K562 (cell line): ENCODE measurements around the gene PNMA3. TPM values are rescaled to one million over a fixed set of nuclear protein-coding genes. Genes with fewer than 3 reads are reported as not detected.

ENCODE experiments used
- ARID1B ChIP-seq: fragments of 450-650 bp; IDR thresholded peaks from 2 replicates; pipeline ENCODE4 v1.6.1; 2016; ENCODE audit warnings: antibody characterized with exemption, mild to moderate bottlenecking, inconsistent platforms
- ARID2 ChIP-seq: fragments of 450-650 bp; IDR thresholded peaks from 2 replicates; pipeline ENCODE4 v1.6.1; 2017; ENCODE audit warnings: antibody characterized with exemption, mild to moderate bottlenecking
- BRF1 ChIP-seq: IDR thresholded peaks from 3 replicates; pipeline ENCODE4 v1.6.1; 2011; ENCODE audit warnings: borderline replicate concordance, mild to moderate bottlenecking; ENCODE audit not compliant: insufficient read length; ENCODE audit errors: extremely low read depth
- CBX1 ChIP-seq: sonication (generic); IDR thresholded peaks from 2 replicates; pipeline ENCODE4 v1.6.1; 2016; ENCODE audit warnings: antibody characterized with exemption, low read depth, mild to moderate bottlenecking
- CC2D1A ChIP-seq: fragments of 450-650 bp; IDR thresholded peaks from 2 replicates; pipeline ENCODE4 v1.6.1; 2017; ENCODE audit warnings: mild to moderate bottlenecking
- CHD2 ChIP-seq: IDR thresholded peaks from 2 replicates; pipeline ENCODE4 v1.6.1; 2011; ENCODE audit warnings: low read depth, low read length
- E2F3 ChIP-seq: fragments of 250-450 bp; sonication (Bioruptor Pico); IDR thresholded peaks from 2 replicates; pipeline ENCODE4 v1.4.0; 2020; ENCODE audit warnings: mild to moderate bottlenecking
- EGR1 ChIP-seq: fragments of 450-650 bp; conservative IDR thresholded peaks from 2 replicates; pipeline ENCODE4 v1.6.1; 2017; ENCODE audit warnings: mild to moderate bottlenecking
- ETS2 ChIP-seq: IDR thresholded peaks from 2 replicates; pipeline ENCODE4 v1.6.1; 2016; ENCODE audit warnings: borderline replicate concordance, missing genetic modification characterization, mild to moderate bottlenecking, moderate library complexity, missing compliant biosample characterization; ENCODE audit not compliant: poor library complexity, severe bottlenecking
- FOXJ3 ChIP-seq: sonication (generic); formaldehyde crosslinking; IDR thresholded peaks from 2 replicates; pipeline ENCODE4 v1.4.0; 2020; ENCODE audit warnings: mild to moderate bottlenecking, missing genetic modification reagents
- HCFC1 ChIP-seq: IDR thresholded peaks from 2 replicates; pipeline ENCODE4 v1.6.1; 2012; ENCODE audit warnings: low read depth, low read length, improper control_type of control experiment
- HNRNPUL1 ChIP-seq: fragments of 200-400 bp; formaldehyde crosslinking; IDR thresholded peaks from 2 replicates; pipeline ENCODE4 v1.6.1; 2017; ENCODE audit warnings: low read length
- MEF2D ChIP-seq: conservative IDR thresholded peaks from 2 replicates; pipeline ENCODE4 v1.6.1; 2016; ENCODE audit warnings: low read depth, missing genetic modification characterization, missing compliant biosample characterization
- MEIS2 ChIP-seq: fragments of 450-650 bp; IDR thresholded peaks from 2 replicates; pipeline ENCODE4 v1.6.1; 2014; ENCODE audit warnings: mild to moderate bottlenecking; ENCODE audit not compliant: partially characterized antibody
- MTA1 ChIP-seq: fragments of 450-650 bp; IDR thresholded peaks from 2 replicates; pipeline ENCODE4 v1.6.1; 2017; ENCODE audit warnings: borderline replicate concordance
- NFE2 ChIP-seq: IDR thresholded peaks from 2 replicates; pipeline ENCODE4 v1.6.1; 2014; ENCODE audit warnings: antibody characterized with exemption, low read depth
- POLR2G ChIP-seq: fragments of 200-400 bp; formaldehyde crosslinking; IDR thresholded peaks from 2 replicates; pipeline ENCODE4 v1.6.1; 2017; ENCODE audit warnings: low read depth, mild to moderate bottlenecking, antibody characterized with exemption, low read length, moderate library complexity
- POLR3A ChIP-seq: IDR thresholded peaks from 2 replicates; pipeline ENCODE4 v1.6.1; 2011; ENCODE audit warnings: borderline replicate concordance, mild to moderate bottlenecking, moderate library complexity; ENCODE audit not compliant: insufficient read length, insufficient read depth; ENCODE audit errors: extremely low read depth
- RBFOX2 ChIP-seq: fragments of 200-400 bp; formaldehyde crosslinking; IDR thresholded peaks from 2 replicates; pipeline ENCODE4 v1.6.1; 2017; ENCODE audit warnings: low read depth, mild to moderate bottlenecking, low read length, moderate library complexity
- SETDB1 ChIP-seq: IDR thresholded peaks from one replicate; pipeline ENCODE4 v1.6.1; 2012; ENCODE audit warnings: low read length, control low read depth, inconsistent platforms
- SMARCE1 ChIP-seq: fragments of 450-650 bp; IDR thresholded peaks from 2 replicates; pipeline ENCODE4 v1.7.1; 2016; ENCODE audit warnings: mild to moderate bottlenecking
- SREBF2 ChIP-seq: sonication (generic); formaldehyde crosslinking; IDR thresholded peaks from 2 replicates; pipeline ENCODE4 v1.4.0; 2020; ENCODE audit warnings: mild to moderate bottlenecking, missing genetic modification reagents
- TBP ChIP-seq: optimal IDR thresholded peaks from 2 replicates; pipeline ENCODE3; 2011; ENCODE audit warnings: low read depth, low read length, improper control_type of control experiment
- ZNF444 ChIP-seq: fragments of 250-450 bp; sonication (Bioruptor Pico); IDR thresholded peaks from 2 replicates; pipeline ENCODE4 v1.4.0; 2020; ENCODE audit warnings: mild to moderate bottlenecking, moderate library complexity
- ZSCAN29 ChIP-seq: fragments of 450-650 bp; IDR thresholded peaks from 2 replicates; pipeline ENCODE4 v1.6.1; 2017
- polyA plus RNA-seq, 8 experiments: library from polyadenylated mRNA; depleted of rRNA in 4 of 8; stranded (reverse) in 5 of 8; unstranded in 3 of 8; fragments of >200 nt; fragmentation: Nextera tagmentation in 2 of 8; fragmentation: Illumina TruSeq in 1 of 8; extraction: Ambion mirVana in 2 of 8; extraction: Trizol in 1 of 8; gene quantifications; 2 replicates each; pipeline versions ENCODE4 v1.2.1 to v1.2.3, GENCODE V29; 2011 to 2014; ENCODE audit warnings: inconsistent platforms in 1 of 8, missing spikeins in 1 of 8
- total RNA-seq, 7 experiments: library from RNA; depleted of rRNA in 6 of 7; stranded (reverse); fragments of >200 nt in 6 of 7; fragmentation: Illumina TruSeq in 2 of 7; extraction: Trizol in 2 of 7; gene quantifications; 2 replicates each; pipeline versions ENCODE4 v1.2.1 to v1.2.3, GENCODE V29; 2011 to 2021; ENCODE audit warnings: low replicate concordance in 1 of 7
- TF ChIP-seq, protein P1 (sequence below), 2 experiments: fragments of 450-650 bp in 1 of 2; sonication (generic) in 1 of 2; formaldehyde crosslinking in 1 of 2; IDR thresholded peaks in 1 of 2; conservative IDR thresholded peaks in 1 of 2; 2 replicates each; pipeline versions ENCODE4 v1.6.1 to v1.8.1; 2016 to 2023; ENCODE audit warnings: mild to moderate bottlenecking in 2 of 2, moderate library complexity in 2 of 2, inconsistent platforms in 1 of 2, missing genetic modification reagents in 1 of 2
- TF ChIP-seq, protein P2 (sequence below): sonication (generic); formaldehyde crosslinking; IDR thresholded peaks from 2 replicates; pipeline ENCODE4 v1.8.1; 2023; ENCODE audit warnings: mild to moderate bottlenecking, missing genetic modification reagents, moderate library complexity

Gene PNMA3
- total and polyA plus RNA-seq, 9 of the 15 experiments (the other 6 are each of a cell fraction or from before 2014, with no cell fraction given) = 0.01 to 1.5 (median 0.95) TPM; not detected in 1

DNA sequence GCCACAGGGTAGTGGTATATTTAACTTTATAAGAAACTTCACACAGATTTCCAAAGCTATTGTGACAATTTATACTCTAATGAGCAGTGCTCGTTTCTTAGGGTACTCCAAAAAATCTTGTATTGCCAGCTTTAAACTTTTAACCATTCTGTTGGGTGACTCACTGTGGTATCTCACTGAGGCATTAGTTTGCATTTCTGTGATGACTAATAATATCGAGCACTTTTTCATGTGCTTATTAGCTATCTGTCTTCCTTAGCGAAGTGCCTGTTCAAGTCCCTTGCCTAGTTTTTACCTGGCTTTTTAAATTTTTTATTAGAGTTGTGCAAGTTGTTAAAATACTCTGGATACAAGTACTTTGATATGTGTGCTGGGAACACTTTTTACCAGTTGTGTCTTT lies 5.5 kb downstream of the PNMA3 start (continued):
- TF ChIP-seq TBP (no peak), E2F3 (CRISPR knock-in tag) (no peak), ZSCAN29 (no peak), NFE2 (peak; percentile 19; the same call in 1 of the 2 replicates), MTA1 (no peak), POLR3A (no peak), ARID2 (no peak), ARID1B (peak; percentile 51), FOXJ3 (CRISPR knock-in tag) (no peak), POLR2G (no peak), SMARCE1 (0 out of 2 replicates have a peak, but pooled peaks have one; percentile 21), CC2D1A (no peak), ZNF444 (CRISPR knock-in tag) (no peak), MEIS2 (no peak), SETDB1 (no peak), CHD2 (no peak), CBX1 (no peak), HCFC1 (no peak), EGR1 (no peak), RBFOX2 (no peak), ETS2 (tag) (no peak), MEF2D (0 out of 2 replicates have a peak, but pooled peaks have one; percentile 6), HNRNPUL1 (no peak), SREBF2 (CRISPR knock-in tag) (no peak), BRF1 (no peak)
- TF ChIP-seq, protein P1, sequence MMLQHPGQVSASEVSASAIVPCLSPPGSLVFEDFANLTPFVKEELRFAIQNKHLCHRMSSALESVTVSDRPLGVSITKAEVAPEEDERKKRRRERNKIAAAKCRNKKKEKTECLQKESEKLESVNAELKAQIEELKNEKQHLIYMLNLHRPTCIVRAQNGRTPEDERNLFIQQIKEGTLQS (IDR thresholded peaks at IDR 0.05) = peak; percentile 76
- TF ChIP-seq, protein P1 (CRISPR knock-in tag; conservative IDR thresholded peaks at IDR 0.05) = no peak
- TF ChIP-seq, protein P2, sequence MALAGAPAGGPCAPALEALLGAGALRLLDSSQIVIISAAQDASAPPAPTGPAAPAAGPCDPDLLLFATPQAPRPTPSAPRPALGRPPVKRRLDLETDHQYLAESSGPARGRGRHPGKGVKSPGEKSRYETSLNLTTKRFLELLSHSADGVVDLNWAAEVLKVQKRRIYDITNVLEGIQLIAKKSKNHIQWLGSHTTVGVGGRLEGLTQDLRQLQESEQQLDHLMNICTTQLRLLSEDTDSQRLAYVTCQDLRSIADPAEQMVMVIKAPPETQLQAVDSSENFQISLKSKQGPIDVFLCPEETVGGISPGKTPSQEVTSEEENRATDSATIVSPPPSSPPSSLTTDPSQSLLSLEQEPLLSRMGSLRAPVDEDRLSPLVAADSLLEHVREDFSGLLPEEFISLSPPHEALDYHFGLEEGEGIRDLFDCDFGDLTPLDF (CRISPR knock-in tag) = no peak
